Hepatocyte (in vitro differentiated cells): ENCODE data around the gene HECW1. TPM values are rescaled to one million over a fixed set of nuclear protein-coding genes. Genes with fewer than 3 reads are reported as not detected.

Experiments
- DNase-seq: peaks from one replicate; pipeline ENCODE4 v3.0.0-alpha.2; 2016; ENCODE audit warnings: low spot score
- H2AFZ ChIP-seq: fragments of 200-600 bp; sonication (generic); 2 replicates; pipeline ENCODE4 v1.6.0; 2016; ENCODE audit warnings: antibody characterized with exemption, mild to moderate bottlenecking
- H3K27ac ChIP-seq: fragments of 200-600 bp; sonication (generic); 2 replicates; pipeline ENCODE4 v1.5.1; 2016; ENCODE audit warnings: mild to moderate bottlenecking
- H3K27me3 ChIP-seq: fragments of 200-600 bp; sonication (generic); 2 replicates; pipeline ENCODE4 v1.6.1; 2016
- H3K36me3 ChIP-seq: fragments of 200-600 bp; sonication (generic); replicated peaks from 2 replicates; pipeline ENCODE4 v1.5.1; 2016; ENCODE audit warnings: low read depth; ENCODE audit not compliant: insufficient read depth
- H3K4me1 ChIP-seq: fragments of 200-600 bp; sonication (generic); 2 replicates; pipeline ENCODE4 v1.5.1; 2016; ENCODE audit warnings: mild to moderate bottlenecking, moderate library complexity; ENCODE audit not compliant: insufficient read depth
- H3K4me2 ChIP-seq: fragments of 200-600 bp; sonication (generic); 2 replicates; pipeline ENCODE4 v1.6.0; 2016
- H3K4me3 ChIP-seq: fragments of 200-600 bp; sonication (generic); 2 replicates; pipeline ENCODE4 v1.5.1; 2016; ENCODE audit warnings: mild to moderate bottlenecking
- H3K79me2 ChIP-seq: fragments of 200-600 bp; sonication (generic); 2 replicates; pipeline ENCODE4 v1.6.0; 2017; ENCODE audit warnings: mild to moderate bottlenecking
- H3K9me2 ChIP-seq: fragments of 200-600 bp; sonication (generic); replicated peaks from 2 replicates; pipeline ENCODE4 v1.6.0; 2017; ENCODE audit warnings: mild to moderate bottlenecking; ENCODE audit not compliant: insufficient read depth
- H3K9me3 ChIP-seq: fragments of 200-600 bp; sonication (generic); 2 replicates; pipeline ENCODE4 v1.5.1; 2016; ENCODE audit warnings: low read depth, mild to moderate bottlenecking
- H4K20me1 ChIP-seq: fragments of 200-600 bp; sonication (generic); 2 replicates; pipeline ENCODE4 v1.6.0; 2016; ENCODE audit warnings: mild to moderate bottlenecking; ENCODE audit not compliant: insufficient read depth, poor library complexity, severe bottlenecking
- CTCF ChIP-seq: fragments of 200-600 bp; sonication (generic); IDR thresholded peaks from 2 replicates; pipeline ENCODE4 v1.5.1; 2016; ENCODE audit warnings: antibody characterized with exemption, mild to moderate bottlenecking; ENCODE audit not compliant: poor library complexity
- EZH2 ChIP-seq: fragments of 200-600 bp; sonication (generic); IDR thresholded peaks from 2 replicates; pipeline ENCODE4 v1.6.1; 2016; ENCODE audit warnings: antibody characterized with exemption, mild to moderate bottlenecking, borderline replicate concordance
- EZH2phosphoT487 ChIP-seq: fragments of 200-600 bp; sonication (generic); IDR thresholded peaks from one replicate; pipeline ENCODE4 v1.6.1; 2018; ENCODE audit warnings: antibody characterized with exemption, mild to moderate bottlenecking, low read depth, moderate library complexity; ENCODE audit not compliant: unreplicated experiment, severe bottlenecking
- WGBS: methylation state at CpG from one replicate; pipeline ENCODE4 v1.1.6; 2016; ENCODE audit warnings: low lambda C conversion rate; ENCODE audit errors: missing lambda C conversion rate; 5-methylcytosine and 5-hydroxymethylcytosine counted together
- polyA plus RNA-seq: library from polyadenylated mRNA; unstranded; fragments of >200 nt; fragmentation: Nextera tagmentation; extraction: Ambion mirVana; gene quantifications from 2 replicates; pipeline ENCODE4 v1.2.1, GENCODE V29; 2016
- total RNA-seq: library from RNA; depleted of rRNA; stranded (reverse); fragments of >200 nt; gene quantifications from 2 replicates; pipeline ENCODE4 v1.2.3, GENCODE V29; 2014

HECW1 gene
- total and polyA plus RNA-seq, 2 experiments from 2014 or later, result 1.5 to 7.6 TPM

GRCh38 chr7:43540471-43540870 lies 428.0 kb downstream of the HECW1 start:
- H3K4me3 ChIP-seq, result no peak overlapping the region
- H3K9me3 ChIP-seq, result no peaks in the 10 kb centered on the region
- H2AFZ ChIP-seq, result no peak overlapping the region
- no peaks in the 10 kb centered on the region for H3K79me2 ChIP-seq
- H3K27me3 ChIP-seq, result no peaks in the 10 kb centered on the region
- no peaks in the 10 kb centered on the region for H4K20me1 ChIP-seq
- no peak overlapping the region for H3K4me2 ChIP-seq
- WGBS, result 96% methylated on average over 3 of the region's 3 CpGs
- H3K27ac ChIP-seq, result no peak overlapping the region
- TF ChIP-seq CTCF (no peak), EZH2phosphoT487 (no peak), EZH2 (no peak)
- no peak for DNase-seq
- no peaks in the 10 kb centered on the region for H3K36me3 ChIP-seq
- H3K9me2 ChIP-seq, result no peaks in the 10 kb centered on the region
- H3K4me1 ChIP-seq, result peaks cover 23% of the 10 kb centered on the region

GRCh38 chr7:43542716-43543115 lies 430.3 kb downstream of the HECW1 start:
- DNase-seq, result no peak
- 90% methylated on average over 5 of the region's 5 CpGs for WGBS
- no peaks in the 10 kb centered on the region for H3K9me3 ChIP-seq

GRCh38 chr7:43546231-43546630 lies 433.8 kb downstream of the HECW1 start:
- Histone ChIP-seq H3K79me2 (no peaks in the 10 kb centered on the region), H3K36me3 (no peaks in the 10 kb centered on the region), H3K27ac (no peak overlapping the region), H4K20me1 (no peaks in the 10 kb centered on the region), H3K9me2 (no peaks in the 10 kb centered on the region), H3K4me2 (no peak overlapping the region), H3K4me1 (no peaks in the 10 kb centered on the region), H2AFZ (no peak overlapping the region), H3K4me3 (no peak overlapping the region), H3K9me3 (no peaks in the 10 kb centered on the region), H3K27me3 (no peaks in the 10 kb centered on the region)
- DNase-seq, result no peak
- TF ChIP-seq EZH2 (no peak), CTCF (no peak)

More at GRCh38 chr7:43542716-43543115, 430.3 kb downstream of the HECW1 start:
- Histone ChIP-seq H3K4me2 (no peak overlapping the region), H2AFZ (no peak overlapping the region), H3K36me3 (no peaks in the 10 kb centered on the region), H3K27ac (no peak overlapping the region), H3K9me2 (no peaks in the 10 kb centered on the region), H3K4me1 (peaks cover 9% of the 10 kb centered on the region), H3K27me3 (no peaks in the 10 kb centered on the region), H3K79me2 (no peaks in the 10 kb centered on the region), H4K20me1 (no peaks in the 10 kb centered on the region), H3K4me3 (no peak overlapping the region)
- TF ChIP-seq CTCF, result no peak
- no peak for TF ChIP-seq EZH2
- no peak for TF ChIP-seq EZH2phosphoT487

GRCh38 chr7:43550427-43550826 lies 438.0 kb downstream of the HECW1 start:
- Histone ChIP-seq H3K79me2 (no peaks in the 10 kb centered on the region), H3K4me1 (no peaks in the 10 kb centered on the region), H2AFZ (no peak overlapping the region), H3K9me2 (no peaks in the 10 kb centered on the region), H4K20me1 (no peaks in the 10 kb centered on the region), H3K36me3 (no peaks in the 10 kb centered on the region), H3K27ac (no peak overlapping the region), H3K27me3 (no peaks in the 10 kb centered on the region), H3K4me3 (no peak overlapping the region), H3K4me2 (no peak overlapping the region), H3K9me3 (no peaks in the 10 kb centered on the region)
- WGBS, result 98% methylated on average over 16 of the region's 16 CpGs
- DNase-seq, result no peak
- no peak for TF ChIP-seq EZH2
- no peak for TF ChIP-seq CTCF
- TF ChIP-seq EZH2phosphoT487, result no peak
